Measurements from ENCODE around the gene ICOS.

ICOS gene, protein sequence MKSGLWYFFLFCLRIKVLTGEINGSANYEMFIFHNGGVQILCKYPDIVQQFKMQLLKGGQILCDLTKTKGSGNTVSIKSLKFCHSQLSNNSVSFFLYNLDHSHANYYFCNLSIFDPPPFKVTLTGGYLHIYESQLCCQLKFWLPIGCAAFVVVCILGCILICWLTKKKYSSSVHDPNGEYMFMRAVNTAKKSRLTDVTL

DNA sequence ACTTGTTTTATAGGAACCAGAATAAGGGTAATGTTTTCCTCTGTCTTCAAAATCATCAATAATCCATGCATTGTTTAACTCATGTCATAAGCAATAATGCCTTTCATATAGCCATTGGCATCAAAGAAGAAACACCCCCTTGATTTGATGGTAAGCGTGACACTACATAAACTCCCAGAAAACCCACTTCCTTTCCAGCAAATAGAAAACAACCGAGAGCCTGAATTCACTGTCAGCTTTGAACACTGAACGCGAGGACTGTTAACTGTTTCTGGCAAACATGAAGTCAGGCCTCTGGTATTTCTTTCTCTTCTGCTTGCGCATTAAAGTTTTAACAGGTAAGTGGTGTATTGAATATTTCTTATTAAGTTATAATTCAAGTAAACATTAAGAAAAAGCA lies at the start of gene ICOS:
Gene ICOS (plus strand): TSS at position 229 of the 400 bp plus-strand sequence. CDS start 52 bp downstream, at position 281.
- DNase-seq: no peak

DNA sequence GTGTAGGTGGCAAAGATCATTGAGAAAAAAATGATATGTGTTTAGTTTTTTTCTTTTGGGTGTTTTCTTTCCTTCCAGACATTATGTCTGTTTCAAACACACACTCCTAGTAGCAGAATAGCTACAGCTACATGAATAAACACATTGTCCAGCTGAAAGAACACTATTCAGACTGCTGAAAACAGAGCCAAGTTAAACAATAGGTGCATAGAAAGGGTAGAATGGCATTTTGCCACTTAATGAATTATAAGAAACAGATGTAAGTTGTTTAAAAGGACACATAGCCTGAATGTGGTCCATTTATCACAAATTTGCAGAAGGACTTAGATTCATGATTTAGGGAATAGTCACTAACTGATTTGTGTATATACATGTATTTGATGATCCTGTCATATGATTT lies 48.9 kb upstream of the ICOS start:
- DNase-seq: no peak

DNA sequence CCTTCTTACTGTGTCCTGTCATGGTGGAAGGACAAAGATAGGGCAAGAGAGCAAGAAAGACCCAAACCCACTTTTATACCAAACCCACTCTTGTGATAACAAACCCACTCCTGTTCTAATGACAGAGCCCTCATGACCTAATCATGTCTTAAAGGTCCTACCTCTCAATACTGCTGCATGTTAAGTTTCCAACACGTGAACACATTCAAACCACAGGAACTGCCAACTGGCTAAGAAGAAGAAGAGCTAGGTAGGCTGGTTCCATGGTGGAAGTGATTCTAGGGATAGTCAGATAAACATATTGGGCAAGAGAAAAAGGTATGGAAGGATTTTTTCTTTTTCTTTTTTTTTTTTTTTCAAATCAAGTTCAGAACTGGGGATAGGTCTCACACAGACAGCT lies 47.0 kb upstream of the ICOS start:
- no peak for DNase-seq

DNA sequence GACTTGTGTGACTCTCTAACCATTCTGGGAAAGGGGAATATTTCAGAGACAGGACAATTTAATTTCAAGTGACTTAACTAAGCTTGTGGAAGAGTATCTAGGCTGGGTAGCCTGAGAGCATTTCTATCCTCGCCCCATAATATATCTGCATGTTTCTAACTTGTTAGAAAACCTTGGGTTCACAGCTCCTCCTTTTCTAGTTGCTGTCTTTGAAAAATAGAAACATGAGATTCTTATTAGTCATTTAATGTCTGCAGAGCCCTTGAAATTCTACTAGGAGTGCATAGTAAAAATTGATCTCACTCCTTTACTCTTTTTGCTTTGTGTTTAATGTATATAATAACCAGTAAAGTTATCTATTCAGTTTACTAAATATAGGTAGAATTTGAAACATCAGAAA lies 46.6 kb upstream of the ICOS start:
- DNase-seq: no peak

DNA sequence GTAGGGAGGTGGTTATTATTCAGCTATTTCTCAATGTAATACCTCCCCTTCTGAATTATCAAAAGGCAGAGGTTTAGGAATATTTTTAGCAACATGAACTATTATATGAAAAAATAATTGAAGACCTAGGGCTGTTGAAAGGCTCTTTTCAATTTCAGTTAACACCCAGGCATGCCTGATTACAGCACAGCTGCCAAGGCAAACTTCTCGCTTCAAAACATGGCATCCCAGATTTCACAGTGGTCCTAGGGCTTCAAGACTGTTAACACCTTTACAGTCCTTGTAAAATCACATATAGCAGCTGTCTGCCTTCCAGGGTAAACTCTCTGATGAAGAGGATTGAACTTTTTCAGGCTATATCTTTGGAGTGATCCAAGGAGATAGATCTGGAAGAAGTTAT lies 45.8 kb upstream of the ICOS start:
- DNase-seq: no peak

DNA sequence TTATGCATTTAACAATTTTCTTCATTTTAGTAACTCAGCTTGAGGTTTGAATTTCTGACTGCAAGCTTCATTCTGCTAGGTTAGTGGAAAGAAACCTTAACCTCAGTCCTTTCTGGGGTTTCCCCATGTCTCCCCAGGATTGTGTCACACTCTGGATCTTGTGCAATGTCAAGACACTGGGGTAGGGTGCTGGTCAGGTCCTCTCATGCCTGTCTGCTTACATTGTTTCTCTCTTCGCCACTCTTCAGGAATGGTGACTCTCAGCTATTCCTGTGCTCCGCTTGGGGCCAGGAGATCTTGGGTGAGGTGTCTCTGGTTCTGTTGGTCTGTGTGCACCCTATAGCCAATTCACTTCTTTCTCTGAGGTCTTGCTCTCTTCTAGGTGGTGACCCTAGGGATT lies 45.1 kb upstream of the ICOS start:
- no peak for DNase-seq

DNA sequence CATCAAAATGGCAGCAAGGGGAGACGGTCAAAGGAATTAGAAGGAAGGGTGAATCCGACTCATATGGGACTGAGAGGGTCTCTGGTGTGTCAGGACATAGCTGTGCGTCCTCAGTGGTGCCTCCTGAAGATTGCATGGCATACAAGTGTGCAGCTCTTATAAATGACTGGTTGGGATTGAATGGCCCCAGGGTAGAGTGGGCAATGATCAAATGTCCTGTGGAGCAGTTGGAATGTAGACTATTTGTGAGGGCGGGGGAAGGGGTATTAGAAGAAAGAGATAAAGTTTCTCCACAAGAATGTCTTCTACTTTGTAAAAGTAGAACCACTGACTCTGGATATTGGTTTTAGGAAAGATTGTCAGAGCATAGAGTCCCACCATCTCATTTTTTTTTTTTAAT lies 44.4 kb upstream of the ICOS start:
- no peak for DNase-seq

DNA sequence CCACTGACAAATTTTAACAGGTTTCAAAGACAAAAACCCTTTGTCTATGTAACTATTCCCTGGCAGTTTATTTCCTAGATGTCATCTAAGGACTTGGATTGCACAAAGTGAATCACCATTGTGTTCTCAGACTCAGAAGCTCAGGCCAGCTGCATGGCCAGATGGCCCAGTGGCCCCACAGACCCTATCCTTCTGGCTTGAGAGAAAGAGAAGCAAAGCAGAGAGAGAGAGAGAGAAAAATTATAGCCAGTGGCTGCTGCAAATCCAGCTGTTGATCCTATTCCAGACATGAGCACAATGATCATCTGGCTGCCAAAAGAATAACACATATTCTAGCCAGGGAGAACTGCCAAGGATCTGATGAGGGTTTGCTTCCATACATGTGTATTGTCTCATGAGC lies 43.2 kb upstream of the ICOS start:
- DNase-seq: no peak

DNA sequence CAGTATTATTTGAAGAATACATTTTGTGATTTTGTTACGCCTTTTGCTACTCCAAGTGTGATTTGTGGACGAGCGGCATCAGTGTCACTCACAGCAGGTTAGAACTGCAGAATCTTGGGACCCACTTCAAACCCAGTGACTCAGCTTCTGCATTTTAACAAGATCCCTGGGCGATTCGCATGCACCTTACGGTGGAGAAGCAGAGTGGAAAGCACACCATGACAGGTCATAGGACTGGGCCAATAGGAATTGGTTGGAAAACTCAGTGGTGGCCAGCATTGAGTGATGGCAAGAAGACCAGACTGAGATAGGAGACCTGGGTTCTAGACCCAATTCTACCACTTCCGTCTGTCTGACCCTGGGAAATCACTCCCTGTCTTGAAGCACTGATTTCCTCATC lies 42.7 kb upstream of the ICOS start:
- no peak for DNase-seq

DNA sequence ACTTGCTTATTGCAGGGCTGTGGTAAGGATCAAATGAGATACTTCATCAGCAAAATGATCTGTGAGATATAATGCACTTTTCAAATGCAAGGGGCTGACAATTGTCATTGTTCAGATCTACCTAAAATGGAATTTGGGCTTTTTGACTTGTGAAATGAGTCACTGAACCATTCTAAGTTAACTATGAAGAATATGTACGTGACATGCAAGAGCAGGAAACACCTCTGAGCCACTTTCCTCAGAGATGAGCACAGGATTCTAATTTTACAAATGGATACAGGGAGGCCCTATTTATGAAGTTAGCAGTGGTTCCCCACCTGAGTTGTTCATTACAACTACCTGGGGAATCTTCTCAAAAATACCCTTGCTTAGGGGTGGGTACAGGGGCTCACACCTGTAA lies 42.3 kb upstream of the ICOS start:
- no peak for DNase-seq

DNA sequence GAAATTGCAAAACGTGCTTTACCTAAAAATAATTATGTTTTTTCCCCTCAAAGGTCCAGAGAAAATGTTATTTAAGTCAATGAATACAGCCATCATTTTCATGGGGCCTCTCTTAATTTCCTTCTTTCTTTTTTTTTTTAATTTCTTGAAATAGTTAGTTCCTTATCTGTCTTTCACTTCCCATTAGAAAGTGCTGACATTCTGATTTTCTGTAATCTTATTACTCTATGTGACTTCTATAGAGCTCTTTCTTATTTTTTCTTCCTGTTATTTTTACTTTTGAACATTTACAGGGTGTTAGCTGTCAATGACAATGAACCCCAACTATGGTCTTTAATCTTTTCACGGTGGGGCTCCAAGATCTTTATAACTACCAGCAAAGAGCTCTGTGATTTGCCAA lies 39.0 kb upstream of the ICOS start:
- no peak for DNase-seq

DNA sequence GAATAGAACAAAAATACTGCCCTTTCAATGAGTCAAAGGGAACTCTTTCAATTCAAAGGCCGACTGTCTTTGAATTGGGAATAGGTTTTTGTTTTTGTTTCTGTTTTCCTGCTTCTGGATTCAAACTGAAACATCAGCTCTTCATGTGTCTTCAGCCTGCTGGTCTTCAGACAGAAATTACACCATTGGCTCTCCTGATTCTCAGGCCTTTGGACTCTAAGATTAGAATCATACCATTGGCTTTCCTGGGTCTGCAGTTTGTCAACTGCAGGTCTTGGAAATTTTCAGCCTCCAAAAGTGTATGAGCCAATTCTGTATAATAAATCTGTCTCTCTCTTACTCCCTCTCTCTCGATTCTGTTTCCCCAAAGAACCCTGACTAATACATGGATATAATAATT lies 37.9 kb upstream of the ICOS start:
- no peak for DNase-seq

DNA sequence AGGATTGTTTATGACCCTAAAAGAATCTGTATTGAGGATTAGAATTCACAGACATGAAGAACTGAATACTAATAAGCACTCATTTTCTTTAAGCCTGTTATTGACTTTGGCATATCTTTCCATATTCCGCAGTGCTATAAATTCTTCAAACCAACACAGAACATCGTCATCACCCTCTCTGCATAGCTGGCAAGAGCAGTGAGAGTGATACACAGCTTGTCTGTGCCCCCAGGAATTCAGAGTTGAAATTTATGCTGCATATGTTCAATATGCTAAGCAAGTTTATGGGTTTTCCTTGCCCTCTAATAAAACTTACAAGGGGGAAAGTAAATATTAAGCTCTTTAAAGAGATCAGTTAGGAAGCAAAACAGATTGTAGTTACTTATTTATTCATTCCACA lies 36.3 kb upstream of the ICOS start:
- DNase-seq: no peak

DNA sequence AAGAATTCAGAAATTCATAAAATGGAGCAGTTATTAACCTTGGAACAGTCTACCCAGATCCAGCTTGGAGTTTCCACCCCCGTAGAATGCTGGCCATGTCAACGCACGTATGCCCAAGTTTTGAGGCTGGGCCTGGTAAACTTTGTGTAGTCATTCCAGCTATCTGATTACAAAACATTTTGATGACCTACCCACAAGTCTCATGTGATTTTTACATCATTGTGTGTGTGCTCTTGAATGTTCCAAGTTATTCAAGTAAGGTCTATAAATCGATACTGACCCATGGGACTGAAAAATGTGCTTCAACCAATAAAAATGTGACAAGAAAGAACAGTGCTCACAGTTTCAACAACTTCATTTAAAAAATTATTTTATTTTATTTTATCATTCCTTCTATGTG lies 32.5 kb upstream of the ICOS start:
- DNase-seq: no peak

DNA sequence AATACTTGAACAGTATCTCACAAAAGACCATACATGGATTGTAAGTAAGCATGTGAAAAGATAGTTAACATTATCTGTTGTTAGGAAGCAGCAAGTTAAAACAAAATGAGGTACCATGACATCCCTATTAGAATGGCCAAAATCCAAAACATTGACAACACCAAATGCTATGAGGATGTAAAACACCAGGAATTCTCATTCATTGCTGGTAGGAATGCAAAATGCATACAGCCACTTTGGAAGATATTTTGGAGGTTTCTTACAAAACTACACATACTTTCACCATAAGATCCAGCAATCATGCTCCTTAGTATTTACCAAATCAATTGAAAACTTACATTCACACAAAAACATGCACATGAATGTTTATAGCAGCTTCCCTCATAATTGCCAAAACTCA lies 30.9 kb upstream of the ICOS start:
- no peak for DNase-seq

DNA sequence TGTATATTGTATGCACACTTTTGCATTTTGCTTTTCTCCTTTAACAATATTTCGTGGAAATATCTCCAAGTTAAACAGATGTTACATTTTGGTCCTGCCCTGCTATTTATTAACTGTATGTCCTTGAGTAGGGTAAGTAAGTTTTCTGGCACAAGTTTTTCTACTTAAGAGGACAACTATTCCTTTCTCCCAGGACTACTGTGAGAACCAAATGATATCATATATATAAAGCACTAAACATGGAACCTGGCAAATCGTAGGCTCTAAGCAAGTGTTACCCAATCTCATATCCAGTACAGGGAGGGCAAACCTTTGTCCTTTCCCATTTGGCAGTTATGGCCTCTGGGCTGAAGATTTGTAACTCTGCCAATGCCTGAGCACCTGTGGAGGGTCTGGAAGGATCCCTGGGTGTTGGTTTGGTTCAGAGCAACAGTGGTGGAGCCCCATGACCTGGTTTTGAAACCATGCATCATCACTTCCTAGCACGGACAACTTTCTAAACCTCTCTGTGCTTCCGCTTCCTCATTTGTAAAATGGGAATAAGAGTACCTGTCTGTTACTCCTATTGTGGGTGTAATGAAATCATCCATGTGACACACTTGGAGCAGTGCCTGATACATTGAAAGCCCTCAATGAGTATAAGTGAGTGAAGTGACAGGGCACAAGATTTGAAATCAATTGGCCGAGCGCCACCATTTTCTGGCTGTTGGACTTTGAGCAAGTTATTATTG lies 28.3 kb upstream of the ICOS start:
- no peak for DNase-seq

DNA sequence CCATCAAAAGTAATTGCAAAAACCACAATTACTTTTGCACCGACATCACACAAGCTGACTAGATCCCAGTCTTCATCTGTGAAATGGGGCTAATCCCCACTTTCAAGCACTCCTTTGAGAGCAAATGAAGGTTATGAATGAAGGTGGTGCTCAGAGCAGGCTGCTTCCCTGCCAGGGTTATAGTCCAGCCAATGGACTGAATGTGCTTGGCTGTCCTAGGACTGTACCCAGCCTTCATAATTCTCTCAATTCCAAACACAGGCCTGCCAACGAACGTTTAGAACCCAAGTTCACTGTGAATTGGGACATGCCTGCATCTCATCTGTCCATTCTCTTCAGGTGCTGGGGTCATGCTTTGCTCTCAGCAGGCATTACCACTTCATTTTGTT lies 27.8 kb upstream of the ICOS start:
- DNase-seq: no peak

DNA sequence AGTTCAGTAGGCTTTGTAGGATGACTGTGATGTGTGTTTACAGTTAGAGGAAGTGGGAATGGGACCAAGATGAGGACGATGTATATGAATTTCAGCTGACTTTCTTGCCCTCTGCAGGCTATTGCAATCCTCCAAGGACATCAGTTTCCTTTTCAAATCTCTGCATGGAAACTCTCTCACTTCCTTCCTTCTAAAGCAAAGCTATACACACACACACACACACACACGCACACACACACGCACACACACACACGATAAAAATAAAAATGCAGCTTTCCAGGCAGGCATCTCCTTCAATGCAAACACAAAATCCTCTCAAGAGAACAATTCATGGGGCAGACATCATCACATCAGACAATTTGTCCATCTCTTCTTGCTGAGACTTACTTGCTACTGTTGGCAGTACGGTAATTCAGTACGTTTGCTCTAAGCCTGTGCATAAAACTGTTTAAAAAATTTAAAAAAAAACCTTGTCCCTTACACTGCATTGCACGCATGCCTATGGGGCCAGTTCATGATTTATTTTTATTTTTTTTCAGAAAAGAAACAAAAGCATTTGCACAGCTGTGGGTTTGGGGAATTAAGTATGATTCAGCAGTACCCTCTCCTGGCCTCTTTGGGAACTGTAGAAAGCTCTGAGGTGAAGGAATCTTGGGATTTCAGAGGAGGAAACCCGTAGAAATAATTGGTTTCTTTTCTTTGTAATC lies 27.1 kb upstream of the ICOS start:
- DNase-seq: no peak

DNA sequence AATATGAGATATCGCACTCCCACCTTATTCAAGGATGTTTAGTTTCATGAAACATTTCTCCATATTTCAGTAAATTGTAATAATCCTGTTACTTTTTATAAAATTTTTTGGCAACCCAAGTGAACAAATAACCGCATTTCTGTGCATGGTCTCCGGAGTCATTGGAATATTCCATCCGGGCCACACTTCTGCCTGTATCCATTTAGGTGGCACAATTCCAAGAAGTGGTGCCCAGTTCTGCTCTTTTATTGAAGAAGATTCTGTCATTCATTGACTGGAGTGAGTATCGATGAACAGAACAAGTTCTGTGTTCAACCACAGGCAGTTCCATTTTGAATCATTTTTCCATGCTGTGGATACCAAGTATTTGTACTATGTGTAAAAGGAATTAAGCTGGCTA lies 26.6 kb upstream of the ICOS start:
- DNase-seq: no peak

DNA sequence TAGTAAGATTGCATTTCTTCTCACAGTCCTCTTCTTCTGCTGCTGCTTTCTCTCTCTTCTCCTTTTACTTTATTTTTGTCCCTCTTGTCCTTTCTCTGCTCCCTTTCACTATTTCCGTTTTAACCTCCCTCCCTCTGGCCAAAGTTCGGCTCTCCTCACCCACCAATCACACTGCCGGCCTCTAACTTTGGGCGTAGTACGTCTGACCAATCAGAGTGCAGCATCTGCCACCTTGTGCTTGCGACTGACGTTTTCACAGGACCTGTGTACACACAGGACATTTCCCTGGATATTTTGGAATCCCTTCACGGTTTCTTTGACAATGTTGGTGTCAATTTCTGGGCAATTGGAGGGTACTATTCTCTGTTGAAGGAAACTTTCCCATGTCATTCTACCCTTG lies 22.6 kb upstream of the ICOS start:
- no peak for DNase-seq

DNA sequence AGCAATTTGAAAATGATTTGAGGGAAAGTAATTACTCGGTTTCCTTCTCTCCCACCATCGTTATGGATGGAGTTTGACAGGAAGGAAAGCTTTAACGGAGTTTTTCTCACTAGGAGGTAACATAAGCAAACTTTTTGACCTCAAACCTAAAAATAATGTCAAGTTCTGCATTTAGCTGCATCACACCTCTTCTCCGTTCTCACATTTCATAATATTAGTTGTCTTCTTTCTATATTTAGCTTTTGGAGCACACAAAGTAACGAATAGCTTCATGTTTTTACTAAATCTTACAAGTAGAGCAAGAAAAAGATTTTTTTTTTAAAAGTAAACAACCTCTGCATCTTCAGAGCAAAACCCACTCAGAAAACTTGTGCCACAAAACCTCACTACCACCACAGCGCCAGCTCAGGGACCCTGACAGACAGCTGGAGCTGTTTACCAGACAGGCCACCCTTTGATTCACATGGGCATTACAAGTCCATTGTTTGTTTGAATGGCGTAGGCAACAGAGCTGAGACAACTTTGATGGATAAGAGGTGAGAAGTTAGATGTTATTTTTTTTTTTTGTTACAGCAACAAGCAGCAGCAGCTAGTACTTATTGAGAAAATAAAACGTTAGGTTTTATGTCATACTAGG lies 21.9 kb upstream of the ICOS start:
- no peak for DNase-seq

DNA sequence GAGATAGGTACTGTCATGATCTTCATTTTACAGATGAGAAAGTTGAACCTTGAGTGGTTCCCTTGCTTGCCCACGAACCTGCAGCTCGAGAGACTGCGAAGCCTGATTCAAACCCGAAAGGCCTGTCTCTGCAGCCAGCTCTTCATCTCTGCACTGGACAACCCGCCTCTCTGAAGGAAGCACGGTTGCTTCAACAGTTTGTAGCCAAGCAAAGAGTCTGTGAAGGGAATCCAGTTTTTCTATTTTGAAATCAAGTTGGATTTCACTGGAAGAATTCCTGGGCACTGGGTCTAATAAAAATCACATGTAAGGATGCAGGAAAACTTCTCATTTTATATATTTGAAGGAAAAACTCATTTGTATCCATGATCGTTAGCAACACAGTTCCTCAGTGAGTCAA lies 21.3 kb upstream of the ICOS start:
- DNase-seq: no peak

DNA sequence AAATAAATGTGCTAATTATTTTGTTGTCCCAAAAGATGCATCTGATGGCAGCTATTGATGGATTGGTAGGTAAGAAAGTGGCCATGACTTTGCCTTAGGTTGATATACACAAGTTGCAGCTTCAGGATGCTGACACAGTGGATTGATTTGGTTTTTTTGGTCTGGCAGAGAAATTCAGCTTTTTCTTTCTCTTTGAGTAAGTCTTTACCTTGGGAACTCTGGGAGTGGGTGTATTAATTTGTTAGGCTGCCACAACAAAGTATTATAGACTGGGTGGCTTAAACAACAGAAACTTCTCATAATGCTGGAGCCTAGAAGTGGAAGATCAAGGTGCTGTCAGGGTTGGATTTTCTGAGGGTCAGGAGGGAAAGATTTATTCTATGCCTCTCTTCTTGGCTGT lies 19.8 kb upstream of the ICOS start:
- no peak for DNase-seq

DNA sequence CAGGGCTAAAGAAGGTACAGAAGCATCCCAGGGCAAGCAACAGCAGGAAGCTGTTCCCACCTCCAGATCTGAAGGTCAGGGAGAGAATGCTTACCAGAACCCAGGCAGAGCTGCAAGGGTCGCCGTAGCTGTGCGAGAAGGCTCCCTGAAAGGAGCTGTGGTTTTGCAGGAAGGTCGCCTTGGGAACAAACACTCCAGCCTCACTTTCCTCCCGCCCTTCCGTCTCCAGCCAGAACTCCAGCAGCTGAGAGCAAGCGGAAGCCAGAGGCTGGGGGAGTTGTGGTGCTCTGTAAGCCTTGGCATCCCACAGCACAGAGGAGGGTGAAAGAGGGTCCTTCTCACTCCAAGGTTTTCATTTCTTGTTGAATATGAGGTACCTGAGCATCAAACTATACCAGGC lies 18.3 kb upstream of the ICOS start:
- no peak for DNase-seq

Measured in T1000 (cell line).